HG03108 (cell line): ENCODE measurements around the gene PFAS.

ENCODE experiments used
- ATAC-seq: cut with Tn5 transposase; IDR thresholded peaks from one replicate; pipeline ENCODE4 v1.9.1; 2021; ENCODE audit warnings: moderate library complexity; ENCODE audit not compliant: unreplicated experiment

PFAS gene

DNA sequence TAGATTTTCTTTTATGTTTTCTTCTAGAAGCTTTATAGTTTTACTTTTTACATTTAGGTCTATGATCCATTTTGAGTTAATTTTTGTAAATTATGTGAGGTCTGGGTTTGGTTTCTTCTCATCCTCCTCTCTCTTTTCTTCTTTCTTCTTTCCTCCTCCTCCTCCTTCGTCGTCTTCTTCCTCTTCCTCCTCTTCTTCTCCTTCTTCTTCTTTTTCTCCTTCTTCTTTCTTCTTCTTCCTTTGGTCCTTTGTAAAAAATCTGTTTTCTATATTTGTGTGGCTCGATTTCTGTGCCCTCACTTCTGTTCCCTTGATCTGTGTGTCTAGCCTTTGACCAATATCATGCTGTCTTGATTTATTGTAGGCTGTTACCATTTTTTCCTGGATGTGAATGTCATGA, 51.1 kb downstream of the PFAS start:
- no peak for ATAC-seq

GRCh38 chr17:8300627-8301242, 51.6 kb downstream of the PFAS start:
- peak; percentile 50 for ATAC-seq

GRCh38 chr17:8310601-8311123, 61.6 kb downstream of the PFAS start:
- no peak for ATAC-seq

DNA sequence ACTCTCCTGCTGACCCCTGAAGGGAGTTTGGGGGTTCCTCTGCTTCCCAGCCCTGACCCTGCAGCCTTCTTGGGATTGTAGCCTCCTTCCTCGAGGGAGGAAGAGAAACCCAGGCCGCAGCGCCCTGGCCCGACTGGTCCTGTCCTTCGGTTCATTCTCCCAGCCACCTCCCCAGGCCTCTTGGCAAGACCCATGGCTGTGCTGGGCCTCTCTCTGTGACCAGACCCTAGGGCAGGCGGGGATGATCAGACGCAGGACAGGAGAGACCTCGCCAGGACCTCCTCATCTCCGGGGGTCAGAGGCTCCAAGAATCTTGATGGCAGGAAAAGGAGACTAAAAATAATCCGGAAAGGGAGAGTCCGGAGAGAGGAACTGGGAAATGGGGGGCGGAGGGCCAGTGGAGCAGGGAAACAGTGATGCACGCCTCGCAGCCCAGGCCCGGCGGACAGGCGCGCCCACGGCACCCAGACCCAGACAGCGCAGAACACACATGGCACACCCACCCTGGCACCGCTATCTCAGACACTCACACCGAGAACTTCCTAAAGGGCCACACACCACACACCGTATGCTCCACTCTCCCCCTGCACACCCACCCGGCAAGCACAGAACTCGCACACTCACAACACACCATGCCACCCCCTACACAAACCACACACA, 62.2 kb downstream of the PFAS start:
- no peak for ATAC-seq

GRCh38 chr17:8312251-8312650, 63.2 kb downstream of the PFAS start:
- no peak for ATAC-seq

GRCh38 chr17:8312726-8313600, 63.9 kb downstream of the PFAS start:
- no peak for ATAC-seq

GRCh38 chr17:8314797-8315763, 66.0 kb downstream of the PFAS start:
- no peak for ATAC-seq

DNA sequence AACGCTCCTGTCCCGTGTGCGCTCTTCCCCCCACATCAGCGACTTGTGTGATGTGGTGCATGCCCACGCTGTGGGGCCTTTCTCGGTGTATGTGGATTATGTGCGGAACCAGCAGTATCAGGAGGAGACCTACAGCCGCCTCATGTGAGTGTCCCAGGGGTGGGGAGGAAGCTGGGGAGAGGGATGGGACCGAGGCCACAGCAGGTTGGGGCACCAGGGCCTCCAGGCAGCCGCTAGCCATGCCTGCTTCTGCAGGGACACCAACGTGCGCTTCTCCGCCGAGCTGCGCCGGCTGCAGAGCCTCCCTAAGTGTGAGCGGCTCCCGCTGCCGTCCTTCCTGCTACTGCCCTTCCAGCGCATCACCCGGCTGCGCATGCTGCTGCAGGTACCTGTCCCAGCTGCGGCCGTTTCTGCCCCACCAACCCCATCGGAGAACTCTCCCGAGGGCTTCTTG, 66.7 kb downstream of the PFAS start:
- ATAC-seq = no peak

GRCh38 chr17:8318010-8318935, 69.2 kb downstream of the PFAS start:
- no peak for ATAC-seq
